Endothelial cell of umbilical vein (primary cell): ENCODE results near the gene GUCD1. TPM values are rescaled to one million over a fixed set of nuclear protein-coding genes. Genes with fewer than 3 reads are reported as not detected.

Source experiments
- BruUV-seq: library from RNA; stranded (reverse); fragments of 400-500 nt; replicated peaks from 2 replicates; lab custom pipeline; 2021; lab: Mats Ljungman, UMichigan
- CTCF ChIA-PET: fragments of 300-600, 350-600 bp; sonication (Branson Sonifier 250); formaldehyde crosslinking; loops from one replicate; lab custom pipeline; 2021; ENCODE audit warnings: antibody characterized with exemption, inconsistent platforms; lab: Charles Lee
- POLR2A ChIA-PET: fragments of 300-600, 350-600 bp; sonication (Branson Sonifier 250); formaldehyde crosslinking; loops from one replicate; lab custom pipeline; 2021; ENCODE audit warnings: antibody characterized with exemption, inconsistent platforms; lab: Charles Lee
- DNase-seq: peaks from one replicate; pipeline ENCODE4 v3.0.0-alpha.2; 2011; ENCODE audit warnings: low read depth, low spot score
- FAIRE-seq: peaks from 2 replicates; lab custom pipeline; 2011; peaks lifted over from hg19 to GRCh38; lab: Jason Lieb, UNC
- H2AFZ ChIP-seq: 2 replicates; pipeline ENCODE4 v1.6.0; 2012; ENCODE audit warnings: low read depth, low read length, control low read depth, inconsistent platforms
- H3K27ac ChIP-seq: 2 replicates; pipeline ENCODE4 v1.5.1; 2011; ENCODE audit warnings: low read depth, mild to moderate bottlenecking, control low read depth, low read length, moderate library complexity; ENCODE audit not compliant: insufficient read depth
- H3K27me3 ChIP-seq, 2 experiments: 2 replicates each; pipeline versions ENCODE4 v1.6.0 to v1.6.1; 2011; ENCODE audit warnings: low read length in 2 of 2, mixed read lengths in 1 of 2; ENCODE audit not compliant: control insufficient read depth in 2 of 2, insufficient read depth in 2 of 2
- H3K36me3 ChIP-seq, 2 experiments: 2 replicates in 1 of 2; 3 replicates in 1 of 2; pipeline ENCODE4 v1.5.1; 2011; ENCODE audit warnings: low read length in 2 of 2, mild to moderate bottlenecking in 1 of 2, moderate library complexity in 1 of 2; ENCODE audit not compliant: control insufficient read depth in 2 of 2, insufficient read depth in 2 of 2; ENCODE audit errors: extremely low read depth in 1 of 2
- H3K4me1 ChIP-seq: 3 replicates; pipeline ENCODE4 v1.5.1; 2011; ENCODE audit warnings: mild to moderate bottlenecking, low read length; ENCODE audit not compliant: control insufficient read depth, insufficient read depth; ENCODE audit errors: extremely low read depth
- H3K4me2 ChIP-seq: 2 replicates; pipeline ENCODE4 v1.6.1; 2011; ENCODE audit warnings: low read length, control low read depth, mixed read lengths; ENCODE audit not compliant: insufficient read depth
- H3K4me3 ChIP-seq, 3 experiments: fragments of 200-600 bp in 1 of 3; sonication (generic), shearing (Covaris generic) in 1 of 3; replicated peaks in 1 of 3; 2 replicates each; pipeline ENCODE4 v1.5.1; 2011 to 2016; ENCODE audit warnings: control low read depth in 3 of 3, low read length in 3 of 3, mild to moderate bottlenecking in 2 of 3, inconsistent platforms in 1 of 3, low read depth in 1 of 3, moderate library complexity in 1 of 3; ENCODE audit not compliant: insufficient read depth in 1 of 3
- H3K79me2 ChIP-seq: 2 replicates; pipeline ENCODE4 v1.6.0; 2012; ENCODE audit warnings: low read length, inconsistent platforms; ENCODE audit not compliant: control insufficient read depth, insufficient read depth
- H3K9ac ChIP-seq: replicated peaks from 2 replicates; pipeline ENCODE3; 2011; ENCODE audit warnings: low read length, control low read depth; ENCODE audit not compliant: insufficient read depth; ENCODE audit errors: extremely low read depth
- H3K9me1 ChIP-seq: replicated peaks from 3 replicates; pipeline ENCODE4 v1.6.0; 2011; ENCODE audit warnings: mild to moderate bottlenecking, low read length; ENCODE audit not compliant: control insufficient read depth, insufficient read depth; ENCODE audit errors: extremely low read depth
- H3K9me3 ChIP-seq: replicated peaks from 2 replicates; pipeline ENCODE4 v1.5.1; 2012; ENCODE audit warnings: low read length, inconsistent platforms; ENCODE audit not compliant: control insufficient read depth, insufficient read depth
- H4K20me1 ChIP-seq: replicated peaks from 2 replicates; pipeline ENCODE3; 2011; ENCODE audit warnings: mild to moderate bottlenecking, low read length; ENCODE audit not compliant: control insufficient read depth, insufficient read depth; ENCODE audit errors: extremely low read depth
- EZH2 ChIP-seq: IDR thresholded peaks from 2 replicates; pipeline ENCODE4 v1.6.1; 2012; ENCODE audit warnings: borderline replicate concordance, low read depth, mild to moderate bottlenecking, moderate library complexity, low read length, inconsistent platforms; ENCODE audit not compliant: severe bottlenecking
- FOS ChIP-seq: IDR thresholded peaks from 2 replicates; pipeline ENCODE4 v1.6.1; 2011; ENCODE audit warnings: mild to moderate bottlenecking, low read length, moderate library complexity, borderline replicate concordance; ENCODE audit not compliant: insufficient read depth
- GATA2 ChIP-seq: IDR thresholded peaks from 2 replicates; pipeline ENCODE4 v1.7.0; 2011; ENCODE audit warnings: low read depth, mild to moderate bottlenecking, moderate library complexity, mixed read lengths, low read length; ENCODE audit not compliant: insufficient read length, insufficient read depth
- JUN ChIP-seq: IDR thresholded peaks from 2 replicates; pipeline ENCODE4 v1.6.1; 2011; ENCODE audit warnings: borderline replicate concordance, low read depth; ENCODE audit not compliant: insufficient read length, insufficient read depth
- MAX ChIP-seq: IDR thresholded peaks from 2 replicates; pipeline ENCODE4 v1.6.1; 2011; ENCODE audit not compliant: insufficient read depth, insufficient read length
- MYC ChIP-seq: IDR thresholded peaks from one replicate; pipeline ENCODE4 v1.6.1; 2011; ENCODE audit warnings: mild to moderate bottlenecking, low read depth, low read length
- POLR2A ChIP-seq: IDR thresholded peaks from 2 replicates; pipeline ENCODE4 v1.6.1; 2012; ENCODE audit warnings: low read depth, mild to moderate bottlenecking, control low read depth, low read length
- POLR2AphosphoS5 ChIP-seq: IDR thresholded peaks from 2 replicates; pipeline ENCODE4 v1.6.1; 2012; ENCODE audit warnings: low read depth, mild to moderate bottlenecking, control low read depth, low read length, moderate library complexity; ENCODE audit not compliant: insufficient read depth
- dilution Hi-C: fragments of 300-500 bp; cut with MboI; formaldehyde crosslinking; loops from one replicate; pipeline ENCODE4 v1.15.0; 2019; ENCODE audit warnings: low sequenced_read_pairs; ENCODE audit not compliant: extremely low pct_ligation_motif_present
- intact Hi-C: fragments of 100-400 bp; cut with micrococcal nuclease; formaldehyde crosslinking; loops from one replicate; pipeline ENCODE4 v1.10.0; 2022
- polyA plus RNA-seq, 4 experiments: library from polyadenylated mRNA; depleted of rRNA in 3 of 4; stranded (reverse) in 3 of 4; unstranded in 1 of 4; fragments of >200 nt; gene quantifications; 2 replicates each; pipeline versions ENCODE4 v1.2.1 to v1.2.3, GENCODE V29; 2011 to 2012; ENCODE audit warnings: missing spikeins in 1 of 4
- total RNA-seq: library from RNA; stranded (reverse); gene quantifications from 2 replicates; pipeline ENCODE4 v1.2.3, GENCODE V29; 2021
- TF ChIP-seq, protein P1 (sequence below), 2 donors: IDR thresholded peaks; 1 replicate in 1 of 2; 2 replicates in 1 of 2; pipeline ENCODE4 v1.5.1; 2011; ENCODE audit warnings: low read length in 2 of 2, mild to moderate bottlenecking in 2 of 2, moderate library complexity in 2 of 2, control low read depth in 1 of 2, inconsistent platforms in 1 of 2, low read depth in 1 of 2; ENCODE audit not compliant: insufficient read depth in 1 of 2; ENCODE audit errors: extremely low read depth in 1 of 2

Gene GUCD1
- total and polyA plus RNA-seq, 2 donors (not counting 3 experiments of a cell fraction or from before 2014, with no cell fraction given) = 116 to 138 TPM

GRCh38 chr22:24550028-24550901 is 4.7 kb downstream of the GUCD1 start:
- H3K27ac ChIP-seq = no peak overlapping the region
- FAIRE-seq (no peak), DNase-seq (no peak)
- intact Hi-C loops = no loop called here
- CTCF ChIA-PET = no interaction called here
- H3K4me1 ChIP-seq = peaks cover 11% of the 10 kb centered on the region
- POLR2A ChIA-PET = no interaction called here
- no peak overlapping the region for H2AFZ ChIP-seq
- TF ChIP-seq EZH2 (no peak), POLR2A (no peak), JUN (no peak), FOS (no peak), MYC (no peak), POLR2AphosphoS5 (no peak), GATA2 (no peak), MAX (no peak)
- TF ChIP-seq, protein P1, sequence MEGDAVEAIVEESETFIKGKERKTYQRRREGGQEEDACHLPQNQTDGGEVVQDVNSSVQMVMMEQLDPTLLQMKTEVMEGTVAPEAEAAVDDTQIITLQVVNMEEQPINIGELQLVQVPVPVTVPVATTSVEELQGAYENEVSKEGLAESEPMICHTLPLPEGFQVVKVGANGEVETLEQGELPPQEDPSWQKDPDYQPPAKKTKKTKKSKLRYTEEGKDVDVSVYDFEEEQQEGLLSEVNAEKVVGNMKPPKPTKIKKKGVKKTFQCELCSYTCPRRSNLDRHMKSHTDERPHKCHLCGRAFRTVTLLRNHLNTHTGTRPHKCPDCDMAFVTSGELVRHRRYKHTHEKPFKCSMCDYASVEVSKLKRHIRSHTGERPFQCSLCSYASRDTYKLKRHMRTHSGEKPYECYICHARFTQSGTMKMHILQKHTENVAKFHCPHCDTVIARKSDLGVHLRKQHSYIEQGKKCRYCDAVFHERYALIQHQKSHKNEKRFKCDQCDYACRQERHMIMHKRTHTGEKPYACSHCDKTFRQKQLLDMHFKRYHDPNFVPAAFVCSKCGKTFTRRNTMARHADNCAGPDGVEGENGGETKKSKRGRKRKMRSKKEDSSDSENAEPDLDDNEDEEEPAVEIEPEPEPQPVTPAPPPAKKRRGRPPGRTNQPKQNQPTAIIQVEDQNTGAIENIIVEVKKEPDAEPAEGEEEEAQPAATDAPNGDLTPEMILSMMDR (IDR thresholded peaks at IDR 0.05; ENCODE audit: extremely low read depth in 1 of 2, insufficient read depth in 1 of 2, low read depth in 1 of 2, low read length in 2 of 2) = no peak
- no peaks in the 10 kb centered on the region for H4K20me1 ChIP-seq
- H3K27me3 ChIP-seq = no peaks in the 10 kb centered on the region
- dilution Hi-C loops = no loop called here
- BruUV-seq = no TSS peak
- no peaks in the 10 kb centered on the region for H3K9me1 ChIP-seq
- H3K9ac ChIP-seq = no peak overlapping the region
- H3K79me2 ChIP-seq = peaks cover 47% of the 10 kb centered on the region
- no peak overlapping the region for H3K4me3 ChIP-seq
- no peaks in the 10 kb centered on the region for H3K9me3 ChIP-seq
- no peak overlapping the region for H3K4me2 ChIP-seq
- peaks cover 0 to 28% of the 10 kb centered on the region in 2 experiments for H3K36me3 ChIP-seq
